WTC11 (cell line): Measurements from ENCODE around the gene NDC1.

Experiments
- CTCF ChIP-seq: fragments of 200-600 bp; IDR thresholded peaks from 2 replicates; pipeline ENCODE4 v1.8.0; 2022; ENCODE audit warnings: antibody characterized with exemption
- FOXK1 ChIP-seq: sonication (generic); formaldehyde crosslinking; IDR thresholded peaks from 2 replicates; pipeline ENCODE4 v1.8.0; 2022; ENCODE audit warnings: mild to moderate bottlenecking, moderate library complexity, missing genetic modification reagents
- TP53 ChIP-seq: sonication (generic); formaldehyde crosslinking; IDR thresholded peaks from 2 replicates; pipeline ENCODE4 v1.8.1; 2023; ENCODE audit warnings: mild to moderate bottlenecking, missing genetic modification reagents

GRCh38 chr1:53727461-53728092 lies 110.5 kb downstream of the NDC1 start:
- TF ChIP-seq FOXK1 (CRISPR knock-in tag) = no peak
- TF ChIP-seq TP53 = no peak
- no peak for TF ChIP-seq CTCF
